ENCODE data around the gene GNL1. TPM values are rescaled to one million over a fixed set of nuclear protein-coding genes. Genes with fewer than 3 reads are reported as not detected.

GNL1 gene
- total and polyA plus RNA-seq, 9 of the 15 experiments (the other 6 are each of a cell fraction or from before 2014, with no cell fraction given), result 0.73 to 112 (median 58.0) TPM

- no peak for TF ChIP-seq ID3 (CRISPR knock-in tag; IDR thresholded peaks at IDR 0.05)
- 0 out of 2 replicates have a peak, but pooled peaks have one; percentile 14 for TF ChIP-seq ID3 (tag; IDR thresholded peaks at IDR 0.05)
- TF ChIP-seq RBM25 (IDR thresholded peaks at IDR 0.05; ENCODE audit: low read depth, low read length, severe bottlenecking), result peak; percentile 19
- TF ChIP-seq CTBP1 (IDR thresholded peaks at IDR 0.05; ENCODE audit: borderline replicate concordance), result peak; percentile 74
- peak; percentile 26 for TF ChIP-seq CCNT2 (IDR thresholded peaks at IDR 0.05; ENCODE audit: borderline replicate concordance, extremely low read depth, insufficient read length, low read depth, low read length)
- no peak for TF ChIP-seq ZNF778 (CRISPR knock-in tag; IDR thresholded peaks at IDR 0.05)
- TF ChIP-seq MGA (IDR thresholded peaks at IDR 0.05), result no peak; the same call in 1 of the 2 replicates
- peak; percentile 94 for TF ChIP-seq ELF1 (tag; IDR thresholded peaks at IDR 0.05)
- 0 out of 2 replicates have a peak, but pooled peaks have one; percentile 60 for TF ChIP-seq SOX6 (IDR thresholded peaks at IDR 0.05)
- 0 out of 2 replicates have a peak, but pooled peaks have one; percentile 39 for TF ChIP-seq FOSL1 (tag; conservative IDR thresholded peaks at IDR 0.05)
- peak in 1 of 2 experiments; percentile 31; a peak in 1 of 4 replicates for TF ChIP-seq NONO (IDR thresholded peaks at IDR 0.05; ENCODE audit: low read depth in 2 of 2, low read length in 1 of 2)
- 0 out of 4 replicates have a peak, but pooled peaks have one; percentile 14 to 43 for TF ChIP-seq SIN3A (IDR thresholded peaks at IDR 0.05; ENCODE audit: borderline replicate concordance in 2 of 2, control insufficient read depth in 1 of 2, low read depth in 2 of 2, low read length in 2 of 2)
- TF ChIP-seq MAX (CRISPR knock-in tag; IDR thresholded peaks at IDR 0.05), result 0 out of 2 replicates have a peak, but pooled peaks have one; percentile 10
These were observed 40.1 kb downstream of the GNL1 start (continued) for GRCh38 chr6:30515944-30516753.

Measured in K562 (cell line).